ENCODE results near the gene KSR2.

- TF ChIP-seq, protein P1, sequence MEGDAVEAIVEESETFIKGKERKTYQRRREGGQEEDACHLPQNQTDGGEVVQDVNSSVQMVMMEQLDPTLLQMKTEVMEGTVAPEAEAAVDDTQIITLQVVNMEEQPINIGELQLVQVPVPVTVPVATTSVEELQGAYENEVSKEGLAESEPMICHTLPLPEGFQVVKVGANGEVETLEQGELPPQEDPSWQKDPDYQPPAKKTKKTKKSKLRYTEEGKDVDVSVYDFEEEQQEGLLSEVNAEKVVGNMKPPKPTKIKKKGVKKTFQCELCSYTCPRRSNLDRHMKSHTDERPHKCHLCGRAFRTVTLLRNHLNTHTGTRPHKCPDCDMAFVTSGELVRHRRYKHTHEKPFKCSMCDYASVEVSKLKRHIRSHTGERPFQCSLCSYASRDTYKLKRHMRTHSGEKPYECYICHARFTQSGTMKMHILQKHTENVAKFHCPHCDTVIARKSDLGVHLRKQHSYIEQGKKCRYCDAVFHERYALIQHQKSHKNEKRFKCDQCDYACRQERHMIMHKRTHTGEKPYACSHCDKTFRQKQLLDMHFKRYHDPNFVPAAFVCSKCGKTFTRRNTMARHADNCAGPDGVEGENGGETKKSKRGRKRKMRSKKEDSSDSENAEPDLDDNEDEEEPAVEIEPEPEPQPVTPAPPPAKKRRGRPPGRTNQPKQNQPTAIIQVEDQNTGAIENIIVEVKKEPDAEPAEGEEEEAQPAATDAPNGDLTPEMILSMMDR (IDR thresholded peaks at IDR 0.05): no peak
- no peak for TF ChIP-seq EZH2 (IDR thresholded peaks at IDR 0.05)
These were observed 546.8 kb downstream of the KSR2 start for GRCh38 chr12:117421987-117422386.
